HG03520 (cell line): ENCODE measurements around the gene SEC31A.
A peak's percentile ranks its signal among the peaks of the same experiment; 100 is the strongest.
"Not testable (repeated sequence)": the region's sequence is repeated elsewhere in the genome, so short reads cannot be mapped to it uniquely, and the experiment has no call there.

Experiments used
- ATAC-seq: cut with Tn5 transposase; IDR thresholded peaks from one replicate; pipeline ENCODE4 v1.9.1; 2021; ENCODE audit warnings: mild to moderate bottlenecking, moderate library complexity; ENCODE audit not compliant: unreplicated experiment

SEC31A gene, protein sequence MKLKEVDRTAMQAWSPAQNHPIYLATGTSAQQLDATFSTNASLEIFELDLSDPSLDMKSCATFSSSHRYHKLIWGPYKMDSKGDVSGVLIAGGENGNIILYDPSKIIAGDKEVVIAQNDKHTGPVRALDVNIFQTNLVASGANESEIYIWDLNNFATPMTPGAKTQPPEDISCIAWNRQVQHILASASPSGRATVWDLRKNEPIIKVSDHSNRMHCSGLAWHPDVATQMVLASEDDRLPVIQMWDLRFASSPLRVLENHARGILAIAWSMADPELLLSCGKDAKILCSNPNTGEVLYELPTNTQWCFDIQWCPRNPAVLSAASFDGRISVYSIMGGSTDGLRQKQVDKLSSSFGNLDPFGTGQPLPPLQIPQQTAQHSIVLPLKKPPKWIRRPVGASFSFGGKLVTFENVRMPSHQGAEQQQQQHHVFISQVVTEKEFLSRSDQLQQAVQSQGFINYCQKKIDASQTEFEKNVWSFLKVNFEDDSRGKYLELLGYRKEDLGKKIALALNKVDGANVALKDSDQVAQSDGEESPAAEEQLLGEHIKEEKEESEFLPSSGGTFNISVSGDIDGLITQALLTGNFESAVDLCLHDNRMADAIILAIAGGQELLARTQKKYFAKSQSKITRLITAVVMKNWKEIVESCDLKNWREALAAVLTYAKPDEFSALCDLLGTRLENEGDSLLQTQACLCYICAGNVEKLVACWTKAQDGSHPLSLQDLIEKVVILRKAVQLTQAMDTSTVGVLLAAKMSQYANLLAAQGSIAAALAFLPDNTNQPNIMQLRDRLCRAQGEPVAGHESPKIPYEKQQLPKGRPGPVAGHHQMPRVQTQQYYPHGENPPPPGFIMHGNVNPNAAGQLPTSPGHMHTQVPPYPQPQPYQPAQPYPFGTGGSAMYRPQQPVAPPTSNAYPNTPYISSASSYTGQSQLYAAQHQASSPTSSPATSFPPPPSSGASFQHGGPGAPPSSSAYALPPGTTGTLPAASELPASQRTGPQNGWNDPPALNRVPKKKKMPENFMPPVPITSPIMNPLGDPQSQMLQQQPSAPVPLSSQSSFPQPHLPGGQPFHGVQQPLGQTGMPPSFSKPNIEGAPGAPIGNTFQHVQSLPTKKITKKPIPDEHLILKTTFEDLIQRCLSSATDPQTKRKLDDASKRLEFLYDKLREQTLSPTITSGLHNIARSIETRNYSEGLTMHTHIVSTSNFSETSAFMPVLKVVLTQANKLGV

DNA sequence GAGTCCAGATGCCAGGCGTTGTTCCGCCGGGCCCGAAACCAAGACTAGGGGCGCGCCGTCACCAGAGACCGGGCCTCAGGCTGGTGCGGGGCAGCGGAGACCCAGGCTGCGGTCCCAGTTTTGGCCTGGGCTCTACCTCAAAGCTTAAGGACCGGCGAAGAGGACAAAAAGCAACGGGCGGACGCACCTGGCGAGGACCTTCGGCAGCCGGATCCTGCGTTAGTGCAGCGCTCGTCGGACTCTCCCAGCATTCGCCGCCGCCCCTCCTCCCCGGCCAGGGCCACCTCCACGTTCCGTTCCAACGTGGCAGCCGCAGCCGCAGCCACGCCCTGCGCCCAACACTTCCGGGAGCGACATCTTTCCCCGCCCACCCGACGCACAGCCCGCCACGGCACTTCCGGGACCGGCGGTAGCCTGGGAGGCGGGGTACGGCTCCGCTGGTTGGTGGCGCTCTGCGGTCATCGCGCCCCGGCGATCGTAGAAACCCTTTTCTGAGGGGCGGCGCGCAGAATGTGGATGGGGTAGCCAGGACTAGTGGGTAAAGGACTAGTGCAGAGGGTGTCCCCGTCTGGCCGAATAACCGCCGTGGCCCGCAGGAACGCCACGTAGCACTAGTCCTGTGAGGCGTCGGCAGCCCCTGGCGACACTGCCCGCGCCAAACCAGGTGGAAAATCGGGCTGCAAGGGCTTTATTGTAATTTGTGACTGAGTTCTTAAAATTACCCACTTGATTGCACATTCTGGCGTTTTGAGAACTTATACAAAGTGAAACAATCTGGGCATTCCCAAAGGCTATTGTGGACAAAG, at the start of gene SEC31A:
Gene SEC31A, minus strand, starts transcription at position 253 of the 806 bp plus-strand sequence. CDS start 9,217 bp downstream, outside the sequence.
- peak; percentile 89 for ATAC-seq

DNA sequence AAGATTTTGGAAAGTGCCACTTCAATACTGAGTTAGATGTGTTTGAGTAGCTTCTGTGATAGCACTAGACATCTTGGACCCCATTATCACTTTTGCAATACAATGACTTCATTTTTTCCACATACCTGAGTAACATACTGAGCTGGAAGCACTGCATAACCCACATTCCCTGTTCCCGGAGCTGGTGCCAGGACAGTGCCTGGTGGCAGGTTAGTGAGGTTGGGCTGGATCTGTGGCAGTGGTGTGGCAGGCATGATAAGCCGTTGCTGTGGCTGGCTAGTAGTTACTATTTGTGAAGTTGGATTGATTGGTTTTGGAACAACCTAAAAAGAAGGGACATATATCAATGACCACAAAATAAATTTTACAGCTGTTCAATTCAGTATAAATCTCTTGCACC, 48.5 kb upstream of the SEC31A start:
- ATAC-seq, result no peak

DNA sequence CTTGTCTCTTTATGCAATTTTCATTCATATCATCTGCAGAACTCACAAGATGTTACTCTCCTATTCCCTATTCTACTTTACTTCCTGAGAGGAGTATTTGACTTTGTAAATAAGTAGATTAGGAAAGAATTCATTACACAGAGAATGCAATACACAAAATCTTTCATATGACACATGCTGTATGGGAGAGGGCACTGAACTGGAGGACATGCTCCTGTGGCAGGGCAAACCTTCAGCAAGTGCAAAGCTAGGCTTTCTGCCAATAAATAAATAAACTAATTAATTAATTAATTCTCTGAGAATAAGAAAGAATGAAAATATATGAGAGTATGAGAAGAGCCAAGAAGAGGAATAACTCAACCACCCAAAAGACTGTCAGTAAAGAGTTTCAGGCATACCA, 43.5 kb upstream of the SEC31A start:
- no peak for ATAC-seq

DNA sequence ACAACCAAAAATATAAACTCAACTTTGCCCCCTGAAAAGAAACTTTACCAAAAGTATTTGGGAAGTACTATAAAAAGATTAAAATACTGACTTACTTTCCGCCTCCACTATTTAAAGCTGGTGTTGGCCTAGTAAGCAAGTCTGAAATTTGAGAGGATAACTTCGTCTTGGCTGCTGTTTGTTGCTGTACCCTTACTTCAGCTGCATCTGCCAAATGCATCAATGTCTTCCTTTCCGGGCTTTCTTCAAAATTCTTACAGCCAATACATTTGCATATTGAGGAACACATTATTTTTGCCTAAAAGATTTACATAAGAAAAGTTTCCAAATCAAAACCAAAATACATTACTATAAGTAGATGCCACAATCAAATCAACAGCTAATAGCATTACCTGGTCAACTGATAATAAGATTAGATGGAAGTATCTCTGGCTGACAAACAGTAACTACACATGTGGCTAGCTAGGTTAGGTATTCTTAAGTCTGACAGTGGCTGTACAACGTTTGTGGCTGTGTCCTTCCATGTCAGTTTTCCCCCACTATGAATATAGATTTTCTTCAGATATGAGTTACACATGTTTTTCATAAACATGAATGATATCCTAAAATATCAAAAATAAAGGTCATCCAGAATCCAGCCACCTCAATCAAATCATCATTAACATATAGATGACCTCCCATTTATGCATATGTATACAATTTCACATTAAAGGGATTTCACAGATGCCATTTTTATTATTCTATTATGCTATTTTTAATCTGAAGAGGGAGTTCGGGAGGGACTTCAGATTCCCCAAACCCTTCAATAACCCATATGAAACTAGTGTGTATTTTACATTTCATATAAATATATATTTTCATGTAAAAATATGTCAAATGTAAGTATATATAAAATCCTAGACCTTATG, 40.1 kb upstream of the SEC31A start:
- no peak for ATAC-seq

DNA sequence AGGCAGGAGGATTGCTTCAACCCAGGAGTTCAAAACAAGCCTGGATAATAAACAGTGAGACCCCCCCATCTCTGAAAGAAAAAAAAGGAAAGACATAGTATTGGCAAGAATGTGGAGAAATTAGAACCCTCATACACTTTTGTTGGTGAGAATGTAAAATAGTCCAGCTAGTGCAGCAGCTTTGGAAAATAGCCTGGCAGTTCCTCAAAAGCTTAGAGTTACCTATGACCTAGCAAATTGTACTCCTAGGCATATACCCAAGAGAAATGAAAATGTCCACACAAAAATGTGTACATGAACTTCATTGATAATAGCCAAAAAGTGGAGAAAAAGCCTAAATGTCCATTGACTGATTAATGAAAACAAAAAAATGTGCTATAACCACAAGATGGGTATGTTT, 30.8 kb upstream of the SEC31A start:
- ATAC-seq, result no peak

DNA sequence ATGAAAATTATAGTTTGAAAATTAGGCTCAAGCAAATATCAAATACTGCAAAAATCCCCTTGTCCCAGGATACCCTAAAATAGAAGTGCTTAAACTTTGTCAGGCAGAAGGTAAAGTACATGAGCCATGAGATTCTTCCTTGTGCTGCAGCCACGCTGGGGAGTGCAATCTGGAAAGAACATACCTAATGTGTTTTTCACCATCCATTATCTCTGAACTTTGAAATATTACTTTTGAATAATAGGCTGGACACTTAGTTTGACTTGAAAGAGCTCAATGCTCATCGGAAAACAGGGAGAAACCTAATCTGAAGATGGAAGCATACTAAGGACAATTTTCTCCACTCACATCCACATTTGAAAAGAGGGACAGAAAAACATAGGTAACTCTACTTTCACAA, 28.4 kb upstream of the SEC31A start:
- no peak for ATAC-seq

DNA sequence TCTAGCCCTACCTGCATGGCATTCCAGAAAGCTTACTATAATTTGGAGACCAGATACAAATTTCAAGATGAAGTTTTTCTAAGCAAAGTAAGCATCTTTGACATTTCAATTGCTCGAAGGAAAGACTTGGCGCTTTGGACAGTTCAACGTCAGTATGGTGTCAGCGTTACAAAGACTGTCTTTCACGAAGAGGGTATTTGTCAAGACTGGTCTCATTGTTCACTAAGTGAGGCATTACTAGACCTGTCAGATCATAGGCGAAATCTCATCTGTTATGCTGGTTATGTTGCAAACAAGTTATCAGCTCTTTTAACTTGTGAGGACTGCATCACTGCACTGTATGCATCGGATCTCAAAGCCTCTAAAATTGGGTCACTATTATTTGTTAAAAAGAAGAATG, 27.1 kb upstream of the SEC31A start:
- no peak for ATAC-seq

DNA sequence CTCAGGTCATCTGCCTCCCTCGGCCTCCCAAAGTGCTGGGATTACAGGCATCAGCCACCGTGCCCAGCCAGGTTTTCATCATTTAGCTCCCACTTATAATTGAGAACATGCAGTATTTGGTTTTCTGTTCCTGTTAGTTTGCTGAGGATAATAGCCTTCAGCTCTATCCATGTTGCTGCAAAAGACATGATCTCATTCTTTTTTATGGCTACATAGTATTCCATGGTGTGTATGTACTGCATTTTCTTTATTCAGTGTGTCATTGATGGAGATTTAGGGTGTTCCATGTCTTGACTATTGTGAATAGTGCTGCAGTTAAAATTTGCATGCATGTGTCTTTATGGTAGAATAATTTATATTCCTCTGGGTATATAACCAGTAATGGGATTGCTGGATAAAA, 23.0 kb upstream of the SEC31A start:
- ATAC-seq, result not testable (repeated sequence)

DNA sequence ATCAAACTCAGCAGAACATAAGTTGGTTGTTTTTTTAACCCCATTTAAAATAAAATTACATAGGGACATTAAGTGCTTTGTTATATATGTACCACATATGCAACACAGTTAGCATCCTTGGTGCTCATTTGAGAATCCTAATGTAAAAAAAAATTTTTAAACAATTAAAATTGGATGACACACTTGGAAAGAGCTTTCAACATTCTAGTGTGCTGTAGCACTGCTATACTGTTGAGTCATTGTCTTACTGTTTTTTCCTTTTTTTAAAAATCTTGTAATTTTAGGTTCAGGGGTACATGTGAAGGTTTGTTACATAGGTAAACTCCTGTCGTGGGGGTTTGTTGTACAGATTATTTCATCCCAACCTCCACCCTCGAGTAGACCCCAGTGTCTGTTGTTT, 22.4 kb upstream of the SEC31A start:
- ATAC-seq, result no peak

DNA sequence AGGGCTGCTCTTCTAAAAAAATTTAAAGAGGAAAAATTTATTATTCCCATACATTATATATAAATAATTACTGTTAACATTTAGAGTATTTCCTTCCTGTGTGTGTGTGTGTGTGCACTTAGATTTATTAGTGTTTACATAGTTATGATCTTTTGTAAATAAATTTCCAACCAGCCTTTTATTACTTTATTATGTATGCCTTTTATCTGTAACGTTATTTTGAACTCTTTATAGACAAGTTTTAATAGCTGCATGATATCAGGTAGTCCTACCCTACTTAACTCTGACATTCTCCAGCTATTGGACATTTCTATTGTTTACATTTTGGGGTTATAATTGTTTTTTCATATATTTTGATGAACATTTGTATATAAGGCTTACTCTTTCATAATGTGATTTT, 18.4 kb upstream of the SEC31A start:
- ATAC-seq, result no peak

DNA sequence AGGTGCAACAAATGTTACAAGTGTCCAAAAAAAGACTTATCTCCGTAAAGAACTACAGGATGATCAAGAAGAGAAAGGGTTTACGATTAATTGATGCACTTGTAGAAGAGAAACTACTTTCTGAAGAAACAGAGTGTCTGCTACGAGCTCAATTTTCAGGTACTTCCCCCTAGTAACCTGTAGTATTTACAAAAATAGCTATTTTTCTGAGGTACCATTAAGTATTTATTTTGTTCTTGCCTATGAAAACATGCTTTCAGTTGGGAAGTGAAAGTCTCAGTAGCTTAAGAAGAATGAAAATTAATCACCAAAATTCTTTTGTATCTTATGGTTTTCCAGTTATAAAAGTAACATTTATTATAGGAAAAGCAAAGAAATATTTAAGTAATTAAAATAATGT, 15.5 kb upstream of the SEC31A start:
- ATAC-seq, result peak; percentile 55

DNA sequence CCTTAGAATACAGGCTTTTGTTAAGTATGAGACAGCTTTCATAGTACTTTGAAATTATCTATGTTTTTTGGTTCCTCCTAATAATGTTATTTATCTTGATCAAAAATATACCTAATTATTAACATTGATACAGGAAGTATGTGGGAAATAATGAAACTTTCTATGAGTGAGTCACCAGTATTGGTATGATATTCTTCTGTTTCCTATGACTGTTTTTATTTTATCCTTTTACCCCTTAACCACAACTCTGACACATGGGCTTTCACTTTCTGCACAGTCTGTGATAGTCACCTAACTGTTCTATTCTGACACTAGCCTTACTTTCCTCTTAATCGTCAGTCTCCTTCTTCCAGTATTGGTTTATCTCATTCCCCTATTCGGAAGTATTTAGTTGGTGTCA, 14.3 kb upstream of the SEC31A start:
- peak; percentile 49 for ATAC-seq

DNA sequence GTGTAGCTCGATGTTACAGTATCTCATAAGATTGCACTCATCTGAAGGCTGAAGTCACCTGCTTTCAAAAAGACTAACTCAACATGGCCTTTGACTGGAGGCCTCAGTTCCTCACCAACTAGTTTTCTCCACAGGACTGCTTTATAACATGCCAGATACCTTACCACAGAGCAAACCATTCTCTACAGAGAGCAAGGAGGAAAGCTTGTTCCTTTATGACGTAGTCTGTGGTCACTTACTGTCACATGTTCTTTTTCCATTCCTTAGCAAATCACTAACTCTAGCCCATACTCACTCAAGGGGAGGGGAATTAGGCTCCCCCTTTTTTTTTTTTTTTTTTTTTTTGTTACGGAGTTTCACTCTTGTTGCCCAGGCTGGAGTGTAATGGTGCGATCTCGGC, 12.8 kb upstream of the SEC31A start:
- no peak for ATAC-seq

DNA sequence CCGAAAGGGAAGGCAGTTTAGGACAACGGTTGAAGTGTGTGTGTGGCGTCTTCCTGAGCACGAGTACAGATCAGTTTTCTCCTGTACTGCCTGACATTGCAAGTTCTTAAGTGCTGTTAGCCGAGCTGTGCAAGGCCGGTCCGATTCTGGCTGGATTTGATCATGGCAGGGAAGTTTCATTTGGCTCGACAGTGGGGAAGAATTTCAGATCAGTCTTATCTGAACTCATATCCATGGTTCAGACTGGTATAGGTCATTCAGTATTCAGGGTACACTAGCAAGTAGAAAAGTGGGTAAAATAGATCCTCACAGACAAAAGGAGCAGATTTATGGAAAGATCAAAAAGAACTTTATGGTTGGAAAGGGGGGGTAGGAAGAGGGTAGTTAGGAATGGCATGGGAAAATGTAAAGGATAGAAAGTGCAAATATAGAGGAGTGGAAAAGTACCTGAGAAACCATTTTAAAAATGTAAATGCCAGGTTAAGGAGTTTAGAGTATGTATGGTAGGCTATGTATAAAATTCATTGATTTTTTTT, 10.3 kb upstream of the SEC31A start:
- no peak for ATAC-seq

DNA sequence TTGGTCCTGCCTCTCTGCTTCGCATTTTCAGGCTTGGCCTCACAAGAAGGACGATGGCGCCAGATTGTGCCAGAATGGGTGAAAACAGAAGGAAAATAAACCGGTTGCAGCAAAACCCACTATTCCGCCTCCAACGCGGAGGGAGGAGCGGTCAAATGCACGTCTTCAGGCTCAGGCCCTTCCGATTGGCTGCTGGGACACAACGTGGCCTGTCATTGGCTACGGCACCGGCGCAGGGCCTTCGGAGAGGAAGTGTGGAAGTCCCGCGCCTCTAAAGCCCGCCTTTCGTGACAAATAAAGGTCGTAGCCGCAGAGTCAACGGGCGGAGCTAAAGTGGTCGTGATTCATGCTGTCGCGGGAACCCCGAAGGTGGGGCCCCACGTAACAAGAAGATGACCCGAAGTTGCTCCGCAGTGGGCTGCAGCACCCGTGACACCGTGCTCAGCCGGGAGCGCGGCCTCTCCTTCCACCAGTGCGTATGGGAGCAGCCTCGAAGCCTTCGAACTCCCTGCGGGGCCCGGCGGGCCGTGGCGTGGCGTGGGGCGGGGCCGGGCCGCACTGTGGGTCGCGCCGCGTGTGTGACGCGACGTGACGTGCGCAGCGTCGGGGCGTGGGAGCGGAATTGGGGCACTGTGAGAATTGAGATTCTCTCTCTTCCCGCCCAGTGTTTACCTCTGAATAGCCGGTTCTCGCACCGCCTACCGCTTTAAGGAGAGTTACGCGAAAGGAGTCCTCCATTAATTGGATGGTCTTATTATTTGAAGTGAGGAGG, 9.6 kb upstream of the SEC31A start, which contains the start of gene THAP9:
Gene THAP9, plus strand, starts transcription at position 325 of the 772 bp plus-strand sequence. Its CDS starts 68 bp downstream, at position 393.
- peak; percentile 87 for ATAC-seq

DNA sequence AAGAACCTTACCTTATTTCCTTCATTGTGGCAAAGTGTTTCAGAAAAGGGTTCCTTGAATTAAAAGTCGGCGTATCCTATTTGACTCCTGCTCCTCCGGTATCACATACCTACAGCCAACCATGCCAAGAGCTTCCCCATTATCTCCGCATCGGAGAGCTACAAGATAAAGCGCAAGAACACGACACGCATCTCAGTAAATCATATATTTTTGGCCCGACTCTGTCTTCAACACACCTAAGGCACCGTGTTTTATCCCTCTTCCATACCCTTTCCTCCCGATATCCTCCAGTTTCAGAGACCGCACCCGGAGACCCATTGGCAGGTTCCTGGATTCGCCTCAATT, 9.1 kb upstream of the SEC31A start:
- peak; percentile 4 for ATAC-seq

DNA sequence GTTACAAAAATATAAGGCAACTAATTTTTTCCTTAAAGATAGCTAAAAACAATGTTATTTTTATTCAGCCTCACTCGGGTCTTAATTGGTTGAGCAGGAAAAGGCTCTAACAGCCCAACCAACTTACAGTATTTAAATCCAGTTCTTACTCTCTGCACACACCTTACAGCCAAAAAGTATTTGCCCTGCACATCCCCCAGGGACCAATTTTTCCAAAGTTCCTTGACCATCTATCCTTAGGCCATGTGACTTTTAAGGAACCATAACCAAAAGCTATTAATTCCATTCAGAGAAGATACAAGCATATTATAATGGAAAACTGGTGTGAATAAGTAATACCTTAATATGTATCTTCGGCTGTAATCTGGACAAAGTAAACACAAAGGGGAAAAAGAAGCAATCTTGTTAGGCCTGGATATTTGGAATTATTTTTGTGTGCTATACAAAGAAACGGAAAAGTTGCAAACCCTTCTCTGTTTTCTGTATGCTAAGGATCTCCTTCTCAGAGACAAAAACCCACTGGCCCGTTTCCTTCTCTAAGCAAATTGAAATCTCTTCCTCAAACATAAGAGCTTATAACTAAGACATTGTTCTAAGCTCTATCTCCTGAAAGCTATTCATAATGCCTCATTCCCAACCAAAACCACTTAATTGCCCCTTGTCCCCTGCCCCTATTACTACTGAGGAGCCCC, 8.6 kb upstream of the SEC31A start:
- no peak for ATAC-seq
